Caco-2 (cell line): ENCODE measurements around the gene PFKM. TPM values are rescaled to one million over a fixed set of nuclear protein-coding genes. Genes with fewer than 3 reads are reported as not detected.

Experiments
- BruUV-seq: library from RNA; stranded (reverse); fragments of 400-500 nt; replicated peaks from 2 replicates; lab custom pipeline; 2021; lab: Mats Ljungman, UMichigan
- CTCF ChIA-PET: fragments of 300-600 bp; sonication (Branson Sonifier 250); formaldehyde crosslinking; loops from one replicate; lab custom pipeline; 2022; ENCODE audit warnings: antibody characterized with exemption; lab: Charles Lee
- POLR2A ChIA-PET: fragments of 300-600 bp; sonication (Branson Sonifier 250); formaldehyde crosslinking; loops from one replicate; lab custom pipeline; 2022; ENCODE audit warnings: antibody characterized with exemption; lab: Charles Lee
- DNase-seq, 2 experiments: peaks; one replicate each; pipeline versions ENCODE4 v3.0.0 to v3.0.0-alpha.2; 2020 to 2022
- H3K27me3 ChIP-seq: replicated peaks from 2 replicates; pipeline ENCODE4 v1.6.0; 2011; ENCODE audit warnings: low read length; ENCODE audit not compliant: control insufficient read depth, insufficient read depth
- H3K36me3 ChIP-seq: 2 replicates; pipeline ENCODE4 v1.5.1; 2011; ENCODE audit warnings: low read length; ENCODE audit not compliant: control insufficient read depth, insufficient read depth
- H3K4me1 ChIP-seq: fragments of 250-450 bp; sonication (Bioruptor Pico); 2 replicates; pipeline ENCODE4 v1.5.1; 2020; ENCODE audit warnings: mild to moderate bottlenecking
- H3K4me3 ChIP-seq: 2 replicates; pipeline ENCODE4 v1.5.1; 2011; ENCODE audit warnings: low read depth, mild to moderate bottlenecking, control low read depth, low read length
- H3K9me3 ChIP-seq: fragments of 250-450 bp; sonication (Bioruptor Pico); 2 replicates; pipeline ENCODE4 v1.5.1; 2020; ENCODE audit warnings: mild to moderate bottlenecking, moderate library complexity
- H3K27ac Mint-ChIP-seq: one replicate; pipeline ENCODE4 v1.8.0; 2022; ENCODE audit warnings: mixed read lengths; ENCODE audit not compliant: unreplicated experiment
- H3K27me3 Mint-ChIP-seq: one replicate; pipeline ENCODE4 v1.8.0; 2022; ENCODE audit warnings: mixed read lengths; ENCODE audit not compliant: insufficient read depth, unreplicated experiment
- H3K36me3 Mint-ChIP-seq: one replicate; pipeline ENCODE4 v1.8.0; 2022; ENCODE audit warnings: mild to moderate bottlenecking, mixed read lengths; ENCODE audit not compliant: insufficient read depth, unreplicated experiment
- H3K4me1 Mint-ChIP-seq: one replicate; pipeline ENCODE4 v1.8.0; 2022; ENCODE audit warnings: low read depth, mixed read lengths; ENCODE audit not compliant: unreplicated experiment
- H3K4me3 Mint-ChIP-seq: one replicate; pipeline ENCODE4 v1.8.0; 2022; ENCODE audit warnings: mild to moderate bottlenecking, moderate library complexity, mixed read lengths; ENCODE audit not compliant: unreplicated experiment
- H3K9me3 Mint-ChIP-seq: one replicate; pipeline ENCODE4 v1.8.0; 2022; ENCODE audit warnings: mixed read lengths; ENCODE audit not compliant: unreplicated experiment
- CTCF ChIP-seq, 2 experiments: fragments of 200-600 bp in 1 of 2; IDR thresholded peaks; 1 replicate in 1 of 2; 2 replicates in 1 of 2; pipeline versions ENCODE4 v1.5.1 to v1.8.0; 2011 to 2022; ENCODE audit warnings: antibody characterized with exemption in 1 of 2, control low read depth in 1 of 2, inconsistent platforms in 1 of 2, low read depth in 1 of 2, low read length in 1 of 2, mild to moderate bottlenecking in 1 of 2, moderate library complexity in 1 of 2; ENCODE audit not compliant: insufficient read depth in 1 of 2, severe bottlenecking in 1 of 2, unreplicated experiment in 1 of 2
- intact Hi-C: fragments of 100-400 bp; cut with micrococcal nuclease; formaldehyde crosslinking; loops from one replicate; pipeline ENCODE4 v1.10.0; 2022; ENCODE audit not compliant: unreplicated experiment
- total RNA-seq: library from RNA; stranded (reverse); gene quantifications from 2 replicates; pipeline ENCODE4 v1.2.3, GENCODE V29; 2022

The PFKM gene
- total RNA-seq, 1 experiment from 2014 or later = 96.8 TPM

- H3K36me3 Mint-ChIP-seq = peaks cover 63% of the 10 kb centered on the region
- H3K4me1 Mint-ChIP-seq = no peaks in the 10 kb centered on the region
- POLR2A ChIA-PET = no interaction called here
- Histone ChIP-seq H3K27me3 (no peaks in the 10 kb centered on the region), H3K4me1 (no peaks in the 10 kb centered on the region), H3K4me3 (no peak overlapping the region), H3K9me3 (no peaks in the 10 kb centered on the region), H3K36me3 (peaks cover 2% of the 10 kb centered on the region)
- no peaks in the 10 kb centered on the region for H3K27me3 Mint-ChIP-seq
- H3K9me3 Mint-ChIP-seq = no peaks in the 10 kb centered on the region
- CTCF ChIA-PET = interaction anchor here (0.9 to 1.6 kb wide), 2 partner anchors 23 to 72 kb away, joined by 4 to 7 read pairs; partner anchors contain the start of gene ASB8
- H3K27ac Mint-ChIP-seq = no peak overlapping the region
- no peak for DNase-seq
- no TSS peak for BruUV-seq
- intact Hi-C loops = loop anchor here (1.0 kb wide), 1 partner anchor 80 kb away; no protein-coding TSS in a partner anchor
- TF ChIP-seq CTCF (IDR thresholded peaks at IDR 0.05; ENCODE audit: insufficient read depth in 1 of 2, low read depth in 1 of 2, low read length in 1 of 2, severe bottlenecking in 1 of 2, unreplicated experiment in 1 of 2) = no peak
- no peak overlapping the region for H3K4me3 Mint-ChIP-seq
Measured at GRCh38 chr12:48084841-48085460, 34.2 kb upstream of the PFKM start.

- 0 out of 2 replicates have a peak, but pooled peaks cover 2% of the 10 kb centered on the region for H3K36me3 ChIP-seq
- peaks cover 73% of the 10 kb centered on the region for H3K36me3 Mint-ChIP-seq
- H3K27me3 ChIP-seq = no peaks in the 10 kb centered on the region
- no peak overlapping the region for H3K27ac Mint-ChIP-seq
- BruUV-seq = no TSS peak
- DNase-seq = no peak
- CTCF ChIA-PET = no interaction called here
- POLR2A ChIA-PET = no interaction called here
- intact Hi-C loops = no loop called here
- H3K9me3 Mint-ChIP-seq = no peaks in the 10 kb centered on the region
- H3K4me1 Mint-ChIP-seq = no peaks in the 10 kb centered on the region
- no peak for TF ChIP-seq CTCF (IDR thresholded peaks at IDR 0.05; ENCODE audit: insufficient read depth in 1 of 2, low read depth in 1 of 2, low read length in 1 of 2, severe bottlenecking in 1 of 2, unreplicated experiment in 1 of 2)
- no peak overlapping the region for H3K4me3 Mint-ChIP-seq
- H3K4me1 ChIP-seq = no peaks in the 10 kb centered on the region
- no peaks in the 10 kb centered on the region for H3K9me3 ChIP-seq
- H3K27me3 Mint-ChIP-seq = no peaks in the 10 kb centered on the region
- H3K4me3 ChIP-seq = no peak overlapping the region
Measured at GRCh38 chr12:48086327-48086726, 32.8 kb upstream of the PFKM start.

- intact Hi-C loops = no loop called here
- H3K27me3 Mint-ChIP-seq = no peaks in the 10 kb centered on the region
- H3K27ac Mint-ChIP-seq = no peak overlapping the region
- ChIA-PET POLR2A (interaction anchor here (0.6 to 0.7 kb wide), 2 partner anchors 14 to 71 kb away, joined by 3 to 4 read pairs; no protein-coding TSS in a partner anchor), CTCF (interaction anchor here (0.6 kb wide), 2 partner anchors 97 to 103 kb away, joined by 3 to 4 read pairs; no protein-coding TSS in a partner anchor)
- H3K4me3 ChIP-seq = no peak overlapping the region
- BruUV-seq = no TSS peak
- H3K36me3 Mint-ChIP-seq = peaks cover 51% of the 10 kb centered on the region
- no peaks in the 10 kb centered on the region for H3K27me3 ChIP-seq
- H3K4me1 Mint-ChIP-seq = no peaks in the 10 kb centered on the region
- TF ChIP-seq CTCF (IDR thresholded peaks at IDR 0.05; ENCODE audit: insufficient read depth in 1 of 2, low read depth in 1 of 2, low read length in 1 of 2, severe bottlenecking in 1 of 2, unreplicated experiment in 1 of 2) = no peak
- H3K36me3 ChIP-seq = 0 out of 2 replicates have a peak, but pooled peaks cover 2% of the 10 kb centered on the region
- H3K4me3 Mint-ChIP-seq = no peak overlapping the region
- no peaks in the 10 kb centered on the region for H3K9me3 ChIP-seq
- no peaks in the 10 kb centered on the region for H3K4me1 ChIP-seq
- no peaks in the 10 kb centered on the region for H3K9me3 Mint-ChIP-seq
- DNase-seq = no peak
Measured at GRCh38 chr12:48092611-48093010, 26.6 kb upstream of the PFKM start.
